T-helper 1 cell (primary cell): Measurements from ENCODE around the gene MAD1L1.

Source experiments
- DNase-seq, 5 donors: peaks; one replicate each; pipeline ENCODE4 v3.0.0-alpha.2; 2012 to 2020

The MAD1L1 gene

DNA sequence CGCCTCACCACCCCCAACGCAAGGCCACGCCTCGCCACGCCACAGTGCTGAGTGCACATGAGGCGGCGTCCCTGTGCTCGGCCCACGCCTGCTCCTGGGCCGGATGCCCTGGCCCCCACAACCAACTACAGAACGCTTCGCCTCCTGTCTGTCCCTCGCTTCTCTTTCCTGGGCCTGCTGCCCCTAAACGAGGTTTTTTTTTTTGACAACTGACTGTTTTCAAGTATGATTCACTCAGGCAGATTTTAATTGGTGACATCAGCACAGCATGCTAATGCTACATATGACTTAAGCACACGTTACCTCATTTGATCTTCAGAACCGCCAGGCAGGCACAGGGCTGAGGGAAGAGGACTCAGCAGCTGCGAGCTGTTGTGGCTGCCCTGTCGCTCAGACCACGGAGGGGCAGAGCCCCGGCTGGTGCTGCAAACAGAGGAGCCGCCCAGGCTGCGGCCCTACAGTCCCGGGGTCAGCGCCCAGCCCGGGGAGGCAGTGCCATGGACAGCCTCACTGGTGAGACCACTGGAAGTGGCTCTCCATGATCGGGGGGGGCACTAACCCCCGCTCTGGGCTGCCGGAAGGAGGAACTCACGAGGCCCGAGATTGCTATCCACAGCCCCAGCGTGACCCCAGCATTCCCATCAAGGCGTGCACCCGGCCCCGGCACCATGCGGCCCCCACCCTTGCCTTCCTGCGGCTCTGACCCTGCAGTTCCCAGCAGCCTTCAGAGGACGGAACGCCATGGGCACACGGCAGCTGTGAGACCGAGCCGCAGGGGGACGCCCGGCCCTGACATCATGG is 212.8 kb downstream of the MAD1L1 start:
- peak in 3 of 5 donors; percentile 6 to 10 (median 9) for DNase-seq

DNA sequence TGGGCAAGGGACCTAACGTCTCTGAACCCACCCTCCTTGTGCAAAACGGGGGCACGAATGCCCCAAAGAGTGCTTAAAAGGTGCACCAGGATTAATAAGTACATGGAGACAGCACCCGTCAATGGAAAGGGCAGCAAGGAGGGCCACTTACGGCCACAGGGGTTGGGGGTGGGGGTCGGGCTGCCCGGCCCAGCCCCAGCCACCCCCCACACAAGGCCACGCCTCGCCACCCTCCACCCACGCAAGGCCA is 213.4 kb downstream of the MAD1L1 start:
- DNase-seq = no peak

DNA sequence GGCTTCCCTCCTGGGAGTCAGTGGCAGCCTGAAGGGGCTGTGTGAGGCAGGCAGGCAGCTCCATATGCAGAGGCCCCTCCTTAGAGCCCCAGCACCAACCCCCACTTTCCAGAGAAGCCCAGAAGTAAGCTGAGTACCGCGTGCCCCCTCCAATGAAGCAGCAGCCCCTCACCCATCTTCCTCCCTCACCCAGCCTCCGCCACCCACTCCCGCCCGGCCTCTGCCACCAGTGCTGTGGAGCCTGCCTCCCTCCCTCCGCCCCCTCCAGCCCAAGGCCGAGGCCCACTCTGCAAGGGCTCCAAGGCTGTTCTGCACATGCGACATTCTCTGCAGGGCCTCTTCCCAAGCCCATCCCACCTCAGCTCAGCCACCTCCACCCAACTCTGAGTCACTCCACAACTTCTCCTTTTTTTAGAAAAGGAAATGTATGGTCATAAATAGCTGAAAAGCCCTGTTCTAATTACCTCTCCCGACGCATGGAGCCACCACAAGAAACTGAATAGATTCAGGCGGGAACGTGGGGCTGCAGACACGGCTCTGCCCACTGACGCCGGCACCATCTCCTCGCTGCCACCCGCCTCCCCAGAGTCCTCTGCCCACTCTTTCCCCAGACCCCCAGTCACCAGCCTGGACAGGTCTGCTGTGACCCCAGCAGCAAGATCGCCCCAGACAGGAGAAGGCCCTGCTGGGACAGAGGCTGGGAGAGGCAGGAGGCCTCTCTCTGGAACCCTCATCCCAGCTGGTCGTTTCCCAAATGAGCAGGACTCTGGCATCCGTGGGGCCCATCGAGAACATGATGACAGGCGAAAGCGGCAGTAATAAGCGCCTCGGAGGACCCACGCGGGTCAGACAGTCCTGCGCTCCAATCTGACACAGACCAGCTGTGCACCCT is 213.9 kb downstream of the MAD1L1 start:
- peak in 1 of 5 donors; percentile 6 for DNase-seq

DNA sequence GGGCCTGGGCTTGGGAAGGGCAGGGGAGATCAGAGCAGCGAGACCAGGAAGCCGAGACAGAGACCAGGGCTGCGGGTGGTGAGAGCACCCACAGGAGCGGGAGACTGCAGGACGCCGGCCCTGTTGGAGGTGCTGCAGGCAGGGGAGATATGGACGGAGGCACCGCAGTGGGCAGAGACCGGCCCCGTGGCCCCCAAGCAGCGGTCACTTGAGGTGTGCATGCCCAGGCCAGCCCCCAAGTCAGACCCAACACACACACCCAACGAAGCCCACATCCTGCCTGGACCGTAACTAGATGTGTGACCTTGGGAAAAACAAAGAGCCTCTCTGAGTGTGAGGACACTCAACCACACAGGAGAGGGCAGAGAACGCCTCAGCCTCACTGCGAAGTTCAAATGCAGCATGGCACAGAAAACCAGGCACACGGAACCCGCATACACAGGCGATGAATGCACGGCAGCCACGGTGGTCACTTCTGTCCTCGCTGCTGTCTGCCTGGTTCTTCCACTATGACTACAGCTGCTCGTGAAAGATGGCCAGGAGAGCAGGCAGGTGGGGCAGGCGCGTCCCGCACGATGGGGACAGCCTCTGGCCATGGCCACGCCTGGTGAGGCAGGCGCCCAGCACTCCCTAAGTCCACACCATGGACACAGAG is 214.7 kb downstream of the MAD1L1 start:
- peak in 2 of 5 donors; percentile 1 to 6 for DNase-seq

DNA sequence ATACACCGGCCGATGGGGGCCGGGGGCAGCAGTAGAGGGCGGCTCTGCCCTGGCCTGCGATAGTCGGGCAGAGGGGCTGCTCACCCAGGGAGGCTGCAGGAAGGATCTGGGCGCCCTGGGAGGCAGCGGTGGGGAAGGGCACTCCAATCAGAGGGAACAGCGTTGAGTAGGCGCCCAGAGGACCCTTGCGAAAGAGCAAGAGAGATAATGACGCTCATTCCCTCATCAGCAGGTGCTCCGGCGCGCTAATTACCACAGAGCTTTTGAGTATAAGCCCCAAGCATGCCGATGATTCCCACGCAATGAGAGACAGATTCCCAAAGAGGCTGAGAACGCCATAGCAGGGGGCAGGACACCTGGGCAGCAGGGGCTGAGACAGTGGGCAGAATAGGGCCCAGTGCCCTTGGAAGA is 215.3 kb downstream of the MAD1L1 start:
- peak in 2 of 5 donors; percentile 1 to 4 for DNase-seq

DNA sequence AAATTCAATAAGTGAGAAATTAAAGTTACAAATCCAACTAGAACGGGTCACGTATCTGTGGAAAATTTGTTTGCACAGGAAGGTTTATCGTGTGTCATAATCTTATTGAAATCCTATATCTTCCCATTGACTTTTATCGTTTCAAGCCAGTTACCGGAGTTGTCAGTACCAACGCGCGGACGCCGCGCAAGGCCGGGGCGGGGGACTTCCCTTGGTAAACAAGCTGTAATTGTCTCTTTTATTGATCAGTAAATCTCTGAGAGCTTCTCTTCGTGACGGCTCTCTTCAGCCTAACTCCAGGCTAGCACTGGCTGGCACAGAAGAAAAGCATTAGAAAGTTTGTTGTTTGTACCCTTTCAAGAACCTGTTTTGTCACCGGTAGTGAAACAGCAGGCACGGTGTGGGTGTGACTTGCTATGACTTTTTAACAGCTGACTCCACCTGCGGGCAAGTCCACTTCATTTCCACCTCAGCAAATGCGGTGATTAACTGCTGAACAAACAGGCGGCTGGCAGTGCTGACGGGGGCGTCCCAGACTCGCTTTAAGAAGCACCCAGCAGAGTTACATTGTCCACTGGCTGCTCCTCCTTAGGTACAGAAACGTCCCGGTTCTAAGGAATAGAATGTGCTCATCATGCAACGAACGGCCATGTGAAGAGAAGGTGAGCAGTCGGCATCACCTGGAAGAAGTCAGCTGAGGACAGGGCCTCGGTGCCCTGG is 215.8 kb downstream of the MAD1L1 start:
- peak in 1 of 5 donors; percentile 2 for DNase-seq

DNA sequence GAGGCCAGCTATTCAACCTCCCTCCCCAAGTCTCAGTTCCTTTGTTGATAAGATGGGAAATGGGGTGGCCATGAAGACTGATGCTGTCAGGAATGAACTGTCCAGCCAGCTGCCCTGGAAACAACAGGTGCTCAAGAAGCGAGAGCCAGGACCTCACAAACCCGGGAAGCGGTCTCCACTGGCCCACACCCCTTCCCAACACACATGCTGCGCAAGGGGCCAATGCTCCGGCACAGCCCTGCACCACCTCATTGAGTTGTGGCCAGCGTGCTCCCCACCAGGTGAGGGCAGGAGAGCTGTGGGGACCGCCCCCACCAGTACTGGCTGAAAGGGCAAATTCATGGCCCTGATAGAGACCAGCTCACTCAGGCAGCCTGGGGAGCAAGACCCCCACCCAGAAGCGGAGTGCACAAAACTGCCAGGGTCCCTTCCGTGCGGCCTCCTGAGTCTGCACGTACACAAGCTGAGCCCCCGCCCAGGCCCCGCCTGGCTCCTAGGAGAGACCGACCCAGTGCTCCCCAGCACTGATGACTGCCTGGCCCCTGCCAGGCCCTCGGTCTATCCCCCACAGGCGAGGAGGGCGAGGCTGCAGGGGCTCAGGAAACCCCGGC is 216.6 kb downstream of the MAD1L1 start:
- DNase-seq = peak in 2 of 5 donors; percentile 1 to 6

DNA sequence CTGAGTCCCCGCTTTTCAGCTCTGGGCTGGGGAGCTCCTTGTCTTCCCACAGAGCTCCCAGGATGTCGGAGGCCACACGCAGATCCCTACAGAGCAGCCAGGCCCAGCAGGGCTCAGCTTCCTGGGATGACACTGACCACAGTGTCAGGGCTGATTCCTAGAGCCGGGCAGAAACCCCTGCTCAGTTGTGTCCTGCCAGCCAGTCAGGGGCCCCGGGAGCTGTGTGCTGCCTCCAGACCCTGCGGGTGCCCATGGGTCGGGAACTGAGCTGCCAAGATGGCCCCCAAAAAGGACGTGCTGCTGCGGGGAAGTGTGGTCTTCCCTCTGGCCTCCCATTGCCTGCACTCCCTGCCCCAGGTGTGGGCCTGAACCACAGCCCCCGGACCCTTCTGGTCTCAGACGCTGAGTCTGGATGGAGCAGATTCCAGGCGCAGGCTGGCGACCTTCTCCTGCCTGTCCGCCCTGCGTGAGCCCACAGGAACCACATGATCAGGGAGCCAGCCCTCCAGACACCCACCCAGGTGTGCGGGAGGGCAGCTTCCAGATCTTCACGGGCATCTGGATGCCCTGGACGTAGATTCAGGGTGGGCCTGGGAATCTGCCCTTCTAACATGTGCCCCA is 217.4 kb downstream of the MAD1L1 start:
- DNase-seq = peak in 2 of 5 donors; percentile 2 to 9

DNA sequence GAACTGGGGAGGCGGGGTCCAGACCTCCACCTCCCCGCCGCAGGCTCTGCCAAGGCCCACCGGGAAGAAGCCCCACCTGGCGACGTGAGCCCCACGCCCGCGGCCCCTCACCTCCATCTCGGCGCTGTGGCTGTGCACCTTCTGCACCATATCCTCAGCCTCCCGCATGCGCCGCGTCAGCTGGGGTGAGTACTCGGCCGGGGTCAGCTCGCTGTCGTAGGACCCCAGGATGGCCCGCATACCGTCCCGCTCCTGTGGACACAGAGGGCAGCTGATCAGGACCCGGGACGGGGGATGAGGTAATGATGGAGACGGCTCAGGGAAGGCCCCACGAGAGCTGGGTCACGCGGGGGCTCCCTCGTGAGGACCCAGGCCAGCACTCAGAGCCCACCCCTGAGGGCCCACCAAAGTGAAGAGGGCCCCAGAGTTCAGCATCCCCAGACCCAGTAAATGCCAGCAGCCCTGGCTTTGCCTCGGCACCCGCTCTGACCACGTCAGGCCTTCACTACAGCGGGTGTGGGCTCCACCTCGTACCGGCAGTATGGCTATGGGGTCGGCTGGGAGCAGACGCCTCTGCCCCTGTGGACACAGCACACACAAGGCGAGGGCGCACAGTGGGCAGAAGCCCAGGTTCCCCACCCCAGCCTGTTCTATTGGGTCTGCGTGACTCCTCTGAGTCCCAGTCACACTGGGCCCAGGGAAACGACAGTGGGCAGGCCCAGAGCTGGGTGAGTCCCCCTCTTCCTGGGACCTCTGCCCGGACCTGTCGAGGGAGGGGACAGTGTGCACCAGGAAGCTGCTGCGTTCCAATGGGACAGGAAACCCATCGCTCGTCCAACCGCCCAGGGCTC is 218.1 kb downstream of the MAD1L1 start:
- DNase-seq = peak in 2 of 5 donors; percentile 2 to 10

DNA sequence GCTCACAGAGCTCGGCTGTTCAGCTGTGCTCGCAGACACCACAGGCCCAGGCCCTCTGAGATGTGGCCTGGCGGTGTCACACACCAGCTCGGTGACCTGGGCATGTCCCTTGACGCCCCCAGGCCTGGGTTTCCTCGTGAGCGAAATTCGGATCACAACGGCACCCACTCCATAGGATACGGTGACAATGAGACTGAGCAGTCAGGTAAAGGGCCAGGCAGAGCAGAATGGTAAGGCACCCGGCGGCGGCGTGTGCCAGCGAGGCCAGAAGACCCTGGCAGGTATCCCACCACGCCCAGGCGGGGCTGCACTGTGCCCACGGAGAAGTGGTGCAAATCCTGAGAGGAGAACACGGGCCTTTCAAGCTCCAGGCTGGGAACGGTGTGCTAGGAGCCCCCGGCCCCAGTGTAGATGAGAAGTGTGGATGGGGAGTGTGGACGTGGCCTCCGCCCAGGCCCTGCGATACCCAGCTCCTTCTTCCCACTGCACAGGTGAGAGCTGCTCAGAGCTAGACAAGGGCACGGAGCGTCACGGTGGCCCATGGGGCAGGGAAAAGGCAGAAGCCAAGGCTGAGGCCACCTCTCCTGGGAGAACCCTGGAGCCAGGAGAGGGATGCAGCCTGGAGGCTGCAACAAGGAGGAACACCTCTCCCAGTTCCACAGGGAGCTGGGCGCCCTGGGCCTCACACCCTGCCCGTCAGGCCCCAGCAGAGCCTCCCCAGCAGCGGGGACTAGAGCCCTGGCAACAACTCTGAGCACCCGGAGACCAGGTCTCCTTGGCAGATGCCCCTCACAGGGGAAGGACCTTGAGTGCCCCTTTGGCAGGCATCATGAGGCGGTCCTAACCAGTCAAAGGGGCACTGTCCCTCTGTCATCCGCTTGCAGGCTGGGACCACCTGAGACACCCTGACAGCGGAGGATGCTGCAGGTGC is 219.1 kb downstream of the MAD1L1 start:
- DNase-seq = peak in 2 of 5 donors; percentile 6 to 9

DNA sequence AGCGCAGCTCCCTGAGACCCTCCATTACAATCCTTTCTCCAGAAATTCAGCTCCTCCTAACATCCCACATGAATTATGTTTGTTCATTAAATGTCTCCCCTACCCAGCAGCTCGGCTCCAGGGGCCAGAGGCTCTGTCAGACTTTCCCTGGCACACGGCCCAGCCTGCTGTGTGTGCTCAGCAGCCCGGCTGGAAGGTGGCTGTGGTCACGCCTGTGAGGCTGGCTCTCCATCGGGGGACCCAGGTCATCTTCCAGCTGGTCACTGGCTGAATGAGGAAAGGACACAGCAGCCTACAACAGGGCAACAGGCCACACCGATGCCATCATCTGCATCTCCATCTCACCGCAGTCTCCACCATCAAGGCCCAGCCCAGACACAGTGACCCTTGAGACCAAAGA is 219.8 kb downstream of the MAD1L1 start:
- DNase-seq = peak in 1 of 5 donors; percentile 4

DNA sequence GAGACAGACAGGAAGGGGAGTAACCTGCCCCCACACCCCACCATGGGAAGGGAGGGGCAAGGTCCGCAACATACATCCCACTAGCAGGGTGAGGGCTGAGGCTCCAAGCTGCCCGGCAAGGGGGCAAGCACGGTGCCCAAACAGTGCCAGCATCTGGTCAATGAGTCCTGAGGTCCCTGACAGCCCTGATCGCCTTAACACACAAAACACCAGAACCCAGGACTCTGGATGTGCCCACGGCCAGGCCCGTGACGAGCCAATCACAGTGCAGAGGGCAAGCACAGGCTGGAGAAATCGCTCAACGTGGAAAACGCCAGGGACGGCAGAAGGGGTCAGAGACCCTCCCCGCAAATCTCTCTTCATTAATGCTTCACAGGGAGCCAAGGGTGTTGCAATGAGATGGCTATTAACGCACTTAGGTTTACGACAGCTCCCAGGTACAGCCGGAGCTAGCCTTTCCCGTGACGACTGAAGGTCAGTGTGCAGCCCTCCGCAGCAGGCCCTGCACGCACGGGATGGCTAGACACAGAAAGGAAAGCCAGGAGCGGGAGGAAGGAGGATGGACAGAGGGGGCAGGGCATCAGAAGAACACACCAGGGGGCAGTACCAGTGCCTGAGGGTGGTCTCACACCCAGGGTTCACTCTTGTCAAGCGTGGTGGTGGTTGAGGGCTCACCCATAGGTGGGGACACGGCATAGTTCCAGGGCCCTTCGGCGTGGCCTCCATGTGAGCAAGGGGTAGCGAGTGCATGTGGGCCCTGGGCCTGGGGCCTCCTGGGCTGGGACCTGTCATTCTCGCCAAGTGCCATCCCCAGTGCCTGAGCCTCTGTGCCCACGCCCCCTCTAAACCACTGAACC is 220.5 kb downstream of the MAD1L1 start:
- DNase-seq = peak in 2 of 5 donors; percentile 1 to 8

DNA sequence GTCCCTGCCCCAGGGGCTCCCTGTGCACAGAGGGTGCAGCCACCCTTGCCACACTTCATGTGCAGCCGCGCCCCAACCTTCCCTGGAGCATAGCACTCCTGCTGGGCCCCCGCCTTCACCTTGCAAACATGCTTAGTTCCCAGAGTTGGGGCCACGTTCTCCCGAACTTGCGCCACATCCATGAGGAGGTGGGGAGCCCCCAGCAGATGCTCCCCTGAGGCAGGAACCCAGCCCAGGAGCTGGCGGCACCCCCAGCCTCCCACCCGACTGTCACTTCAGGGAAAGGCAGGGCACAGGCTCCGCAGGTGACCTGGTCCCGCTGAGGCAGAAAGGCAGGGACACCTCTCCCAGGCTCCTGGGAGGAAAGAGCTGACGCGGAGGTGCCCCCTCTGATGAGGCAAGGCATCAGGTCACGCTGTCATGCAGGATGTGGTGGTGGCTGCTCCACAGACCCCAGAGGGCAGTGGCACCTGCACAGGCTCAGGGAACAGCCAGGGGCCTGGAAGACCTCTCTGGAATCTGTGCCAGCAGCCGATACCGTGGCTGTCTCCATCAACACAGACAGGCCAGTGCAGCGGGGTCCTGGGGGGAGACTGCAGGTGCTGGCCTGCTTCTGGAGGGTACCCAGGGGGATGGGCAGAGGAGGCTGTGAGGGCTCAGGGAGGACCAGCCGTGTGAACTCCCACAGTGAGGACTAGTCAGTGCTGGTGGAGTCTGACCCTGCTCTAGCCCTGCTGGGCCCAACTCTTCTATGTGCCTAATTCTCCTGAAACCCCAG is 221.3 kb downstream of the MAD1L1 start:
- DNase-seq = peak in 2 of 5 donors; percentile 6 to 8

DNA sequence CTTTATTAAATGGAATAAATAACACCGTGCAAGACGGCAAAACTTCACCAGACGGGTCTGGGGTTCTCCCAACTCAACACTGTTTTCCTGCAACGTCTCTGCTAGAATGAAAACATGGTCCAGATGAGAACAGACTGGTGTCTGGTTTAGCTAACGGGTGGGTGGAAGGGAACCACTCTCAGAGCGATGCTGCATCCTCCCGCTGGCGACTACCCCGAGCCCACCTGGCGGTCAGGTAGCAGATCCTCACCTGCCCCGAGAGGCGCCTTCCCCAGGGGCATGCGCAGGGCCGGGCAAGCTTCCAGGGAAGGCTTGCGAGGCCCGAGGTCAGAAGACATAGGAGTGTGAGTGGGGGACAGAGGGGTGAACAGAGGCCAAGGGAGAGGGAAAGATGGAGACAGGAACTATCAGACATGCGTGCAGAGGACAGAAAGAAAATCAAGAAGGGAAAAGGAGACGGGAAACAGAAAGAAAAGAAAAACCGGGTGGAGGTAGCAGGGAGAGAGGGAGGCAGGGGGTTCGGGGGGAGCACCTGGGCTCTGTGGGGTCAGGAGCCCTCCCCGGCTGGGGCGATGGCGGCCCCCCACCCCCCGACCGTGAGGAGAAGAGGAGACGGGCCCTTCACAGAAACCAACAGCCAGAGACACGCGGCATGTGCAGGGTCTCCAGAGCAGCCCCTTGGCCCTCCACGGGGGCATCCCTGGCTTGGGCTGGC is 222.0 kb downstream of the MAD1L1 start:
- DNase-seq = peak in 2 of 5 donors; percentile 4 to 7

DNA sequence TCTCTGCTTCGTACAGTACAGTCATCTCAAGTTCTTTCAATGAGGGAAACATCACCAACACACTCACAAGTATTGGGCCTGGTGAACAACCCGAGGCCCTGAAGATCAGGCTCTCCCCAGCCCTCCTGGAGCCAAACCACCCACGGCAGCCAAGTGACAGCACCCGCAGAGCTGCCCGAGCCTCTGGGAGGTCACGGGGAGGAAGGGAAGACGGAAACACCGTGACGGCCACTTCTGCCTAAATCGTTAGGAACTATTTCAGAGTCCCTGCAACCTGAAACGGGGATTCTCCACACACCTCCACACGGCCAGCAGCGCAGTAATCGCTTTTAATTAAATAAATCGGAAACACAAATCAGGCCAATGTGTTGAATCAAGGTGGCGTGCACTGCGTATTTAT is 222.6 kb downstream of the MAD1L1 start:
- peak in 2 of 5 donors; percentile 2 to 5 for DNase-seq

DNA sequence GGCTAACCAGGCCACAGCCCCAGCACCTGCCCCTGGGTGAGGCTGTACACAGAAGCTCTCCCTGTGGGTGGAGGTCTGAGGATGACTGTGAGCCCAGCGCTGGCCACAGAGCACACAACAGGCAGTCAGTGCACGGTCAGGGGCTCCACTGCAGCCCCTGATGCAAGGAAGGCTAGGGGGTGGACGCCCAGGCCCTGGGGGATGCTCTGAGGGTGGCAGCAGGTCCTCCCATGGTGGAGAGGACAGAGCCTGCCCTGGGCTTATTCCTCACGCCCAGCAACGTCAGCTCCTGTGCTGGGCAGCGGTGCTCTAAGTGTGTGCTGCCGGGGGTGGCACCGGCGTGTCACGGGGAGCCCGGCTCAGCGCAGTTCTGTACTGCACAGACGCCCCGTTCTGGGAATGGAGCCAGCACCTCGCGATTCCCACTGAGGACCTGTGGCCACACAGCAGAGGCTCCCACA is 223.2 kb downstream of the MAD1L1 start:
- DNase-seq = peak in 2 of 5 donors; percentile 2 to 6
